MM.1S (cell line): ENCODE measurements around the gene ACSL1.

ENCODE experiments used
- DNase-seq: peaks from one replicate; pipeline ENCODE4 v3.0.0-alpha.2; 2015
- H2AFZ ChIP-seq: fragments of 300-600 bp; sonication (generic); 2 replicates; pipeline ENCODE4 v1.6.0; 2016; ENCODE audit warnings: antibody characterized with exemption, low read length
- H3F3A ChIP-seq: fragments of 300-600 bp; sonication (generic); 2 replicates; pipeline ENCODE4 v1.6.1; 2016; ENCODE audit warnings: mild to moderate bottlenecking, antibody characterized with exemption, low read length, moderate library complexity, mixed read lengths; ENCODE audit not compliant: insufficient read depth
- H3K27ac ChIP-seq: fragments of 300-600 bp; sonication (generic); 2 replicates; pipeline ENCODE4 v1.5.1; 2016; ENCODE audit warnings: mild to moderate bottlenecking, low read length
- H3K27me3 ChIP-seq: fragments of 300-600 bp; sonication (generic); replicated peaks from 2 replicates; pipeline ENCODE4 v1.6.0; 2016; ENCODE audit warnings: low read length; ENCODE audit not compliant: insufficient read depth
- H3K36me3 ChIP-seq: fragments of 300-600 bp; sonication (generic); replicated peaks from 2 replicates; pipeline ENCODE4 v1.6.1; 2016; ENCODE audit warnings: mild to moderate bottlenecking, low read length, mixed read lengths; ENCODE audit not compliant: insufficient read depth
- H3K4me1 ChIP-seq: fragments of 300-600 bp; sonication (generic); 2 replicates; pipeline ENCODE4 v1.6.1; 2016; ENCODE audit warnings: low read length, mixed read lengths
- H3K4me2 ChIP-seq: fragments of 300-600 bp; sonication (generic); 2 replicates; pipeline ENCODE4 v1.6.0; 2016; ENCODE audit warnings: low read depth, low read length
- H3K4me3 ChIP-seq: fragments of 300-600 bp; sonication (generic); 2 replicates; pipeline ENCODE4 v1.5.1; 2016; ENCODE audit warnings: low read length, mixed read lengths
- H3K79me2 ChIP-seq: fragments of 300-600 bp; sonication (generic); 2 replicates; pipeline ENCODE4 v1.6.1; 2016; ENCODE audit warnings: mixed run types, low read length, mixed read lengths
- H3K9ac ChIP-seq: fragments of 300-600 bp; sonication (generic); 2 replicates; pipeline ENCODE4 v1.6.1; 2016; ENCODE audit warnings: low read length, mixed read lengths
- H3K9me2 ChIP-seq: fragments of 300-600 bp; sonication (generic); replicated peaks from 2 replicates; pipeline ENCODE4 v1.6.1; 2016; ENCODE audit warnings: mild to moderate bottlenecking, low read length, mixed read lengths; ENCODE audit not compliant: insufficient read depth
- H3K9me3 ChIP-seq: fragments of 300-600 bp; sonication (generic); replicated peaks from 2 replicates; pipeline ENCODE4 v1.6.1; 2016; ENCODE audit warnings: mild to moderate bottlenecking, low read length, mixed read lengths; ENCODE audit not compliant: insufficient read depth
- H4K20me1 ChIP-seq: fragments of 300-600 bp; sonication (generic); 2 replicates; pipeline ENCODE4 v1.6.1; 2016; ENCODE audit warnings: mild to moderate bottlenecking, low read length, moderate library complexity, mixed read lengths; ENCODE audit not compliant: insufficient read depth
- EZH2 ChIP-seq: fragments of 300-600 bp; sonication (generic); optimal IDR thresholded peaks from 2 replicates; pipeline ENCODE3; 2017; ENCODE audit warnings: low read depth, mild to moderate bottlenecking, antibody characterized with exemption, low read length, mixed read lengths
- EZH2phosphoT487 ChIP-seq: fragments of 300-600 bp; sonication (generic); IDR thresholded peaks from 2 replicates; pipeline ENCODE4 v1.6.1; 2018; ENCODE audit warnings: antibody characterized with exemption, low read length
- TF ChIP-seq, protein P1 (sequence below): fragments of 300-600 bp; sonication (generic); IDR thresholded peaks from 2 replicates; pipeline ENCODE4 v1.5.1; 2016; ENCODE audit warnings: antibody characterized with exemption, low read length, mixed read lengths

The ACSL1 gene

DNA sequence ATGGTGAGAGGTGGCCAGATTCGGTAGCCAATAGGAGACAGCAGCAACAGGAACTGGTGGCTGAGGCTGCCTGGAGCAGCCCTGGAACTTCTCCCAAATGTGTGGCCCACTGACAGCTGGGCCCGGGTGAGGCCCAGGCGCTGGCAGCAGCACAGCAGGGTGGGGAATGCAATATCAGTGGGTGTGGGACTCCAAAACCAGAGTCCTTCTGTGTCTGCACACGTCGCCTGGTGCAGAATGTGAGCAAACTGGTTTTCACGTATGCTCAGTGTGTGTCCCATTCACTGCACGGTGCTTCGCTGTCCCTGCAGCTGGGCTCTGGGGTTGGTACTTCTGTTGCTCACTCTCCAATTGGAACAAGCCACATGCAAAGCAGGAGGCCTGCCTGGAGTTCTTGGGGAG, 77.5 kb downstream of the ACSL1 start:
- Histone ChIP-seq H4K20me1 (no peaks in the 10 kb centered on the region), H3K27ac (no peak overlapping the region), H3K9me2 (no peaks in the 10 kb centered on the region), H3K27me3 (no peaks in the 10 kb centered on the region), H3K4me1 (peaks cover 16% of the 10 kb centered on the region), H3F3A (peaks cover 18% of the 10 kb centered on the region), H2AFZ (no peak overlapping the region), H3K4me2 (no peak overlapping the region), H3K79me2 (no peaks in the 10 kb centered on the region), H3K4me3 (no peak overlapping the region), H3K9me3 (no peaks in the 10 kb centered on the region), H3K9ac (no peak overlapping the region), H3K36me3 (no peaks in the 10 kb centered on the region)
- no peak for TF ChIP-seq EZH2phosphoT487
- TF ChIP-seq EZH2, result no peak
- TF ChIP-seq, protein P1, sequence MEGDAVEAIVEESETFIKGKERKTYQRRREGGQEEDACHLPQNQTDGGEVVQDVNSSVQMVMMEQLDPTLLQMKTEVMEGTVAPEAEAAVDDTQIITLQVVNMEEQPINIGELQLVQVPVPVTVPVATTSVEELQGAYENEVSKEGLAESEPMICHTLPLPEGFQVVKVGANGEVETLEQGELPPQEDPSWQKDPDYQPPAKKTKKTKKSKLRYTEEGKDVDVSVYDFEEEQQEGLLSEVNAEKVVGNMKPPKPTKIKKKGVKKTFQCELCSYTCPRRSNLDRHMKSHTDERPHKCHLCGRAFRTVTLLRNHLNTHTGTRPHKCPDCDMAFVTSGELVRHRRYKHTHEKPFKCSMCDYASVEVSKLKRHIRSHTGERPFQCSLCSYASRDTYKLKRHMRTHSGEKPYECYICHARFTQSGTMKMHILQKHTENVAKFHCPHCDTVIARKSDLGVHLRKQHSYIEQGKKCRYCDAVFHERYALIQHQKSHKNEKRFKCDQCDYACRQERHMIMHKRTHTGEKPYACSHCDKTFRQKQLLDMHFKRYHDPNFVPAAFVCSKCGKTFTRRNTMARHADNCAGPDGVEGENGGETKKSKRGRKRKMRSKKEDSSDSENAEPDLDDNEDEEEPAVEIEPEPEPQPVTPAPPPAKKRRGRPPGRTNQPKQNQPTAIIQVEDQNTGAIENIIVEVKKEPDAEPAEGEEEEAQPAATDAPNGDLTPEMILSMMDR, result no peak
- no peak for DNase-seq

DNA sequence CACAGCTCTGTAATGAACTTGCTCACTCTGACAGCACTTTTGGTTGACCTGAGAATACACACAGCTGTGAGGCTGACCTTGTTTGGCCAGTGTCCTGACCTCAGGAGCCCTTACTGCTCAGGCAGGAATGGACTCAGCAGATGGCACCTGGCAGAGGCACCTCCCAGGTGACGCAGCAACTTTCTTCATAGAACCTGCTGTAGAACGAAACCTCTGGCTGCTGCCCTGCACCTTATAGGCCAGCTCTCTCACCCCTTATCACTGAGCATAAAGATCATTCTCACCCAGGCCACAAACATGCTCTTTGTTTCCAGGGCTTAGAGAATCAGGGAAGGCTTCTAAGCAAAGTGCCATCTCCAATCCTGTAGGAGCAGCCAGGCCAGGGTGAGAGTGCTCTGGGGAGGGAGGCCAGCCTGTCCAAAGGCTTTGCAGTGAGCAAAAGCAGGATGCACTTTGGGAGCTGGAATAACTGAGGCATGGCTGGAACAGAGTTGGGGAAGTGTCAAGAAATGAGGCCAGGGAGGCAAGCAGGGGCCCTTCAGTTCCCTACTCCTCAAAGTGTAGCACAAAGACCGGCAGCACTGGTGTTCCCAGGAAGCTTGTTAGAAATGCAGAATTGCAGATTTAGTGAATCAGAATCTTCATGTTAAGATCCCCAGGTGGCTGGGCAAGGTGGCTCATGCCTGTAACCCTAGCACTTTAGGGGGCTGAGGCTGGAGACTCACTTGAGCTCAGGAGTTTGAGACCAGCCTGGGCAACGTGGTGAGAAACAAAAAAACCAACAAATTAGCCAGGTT, 78.5 kb downstream of the ACSL1 start:
- no peaks in the 10 kb centered on the region for H3K9me2 ChIP-seq
- H3K4me2 ChIP-seq, result peak overlapping the region; percentile 69; the same call in 1 of the 2 replicates
- peak overlapping the region; percentile 30; the same call in 1 of the 2 replicates for H3K9ac ChIP-seq
- TF ChIP-seq, protein P1, result no peak
- H3K79me2 ChIP-seq, result no peaks in the 10 kb centered on the region
- no peaks in the 10 kb centered on the region for H4K20me1 ChIP-seq
- peaks cover 18% of the 10 kb centered on the region for H3F3A ChIP-seq
- H2AFZ ChIP-seq, result 0 out of 2 replicates have a peak overlapping the region, but pooled peaks have one; percentile 19
- no peaks in the 10 kb centered on the region for H3K36me3 ChIP-seq
- peak; percentile 96 for DNase-seq
- no peaks in the 10 kb centered on the region for H3K9me3 ChIP-seq
- no peaks in the 10 kb centered on the region for H3K27me3 ChIP-seq
- no peak overlapping the region for H3K4me3 ChIP-seq
- H3K4me1 ChIP-seq, result peaks cover 16% of the 10 kb centered on the region
- H3K27ac ChIP-seq, result peak overlapping the region; percentile 66; the same call in 1 of the 2 replicates

- TF ChIP-seq EZH2phosphoT487 (no peak), EZH2 (no peak)
- TF ChIP-seq, protein P1, result peak; percentile 75
- Histone ChIP-seq H2AFZ (no peak overlapping the region), H3K4me2 (peak overlapping the region; percentile 69), H3K9ac (peak overlapping the region; percentile 13; the same call in 1 of the 2 replicates), H3K27ac (peak overlapping the region; percentile 66; the same call in 1 of the 2 replicates), H3K9me2 (no peaks in the 10 kb centered on the region), H3K9me3 (no peaks in the 10 kb centered on the region), H3K79me2 (no peaks in the 10 kb centered on the region), H3K36me3 (no peaks in the 10 kb centered on the region), H4K20me1 (no peaks in the 10 kb centered on the region), H3K4me1 (peaks cover 16% of the 10 kb centered on the region), H3K27me3 (no peaks in the 10 kb centered on the region), H3K4me3 (0 out of 2 replicates have a peak overlapping the region, but pooled peaks have one; percentile 16), H3F3A (peaks cover 18% of the 10 kb centered on the region)
- peak; percentile 83 for DNase-seq
These were observed 79.7 kb downstream of the ACSL1 start for GRCh38 chr4:184745831-184746795.
